ENCODE measurements around the gene RGS7. TPM values are rescaled to one million over a fixed set of nuclear protein-coding genes. Genes with fewer than 3 reads are reported as not detected.

The RGS7 gene
- total and polyA plus RNA-seq, 10 donors = 0.09 to 1.8 (median 0.72) TPM; not detected in 1

DNA sequence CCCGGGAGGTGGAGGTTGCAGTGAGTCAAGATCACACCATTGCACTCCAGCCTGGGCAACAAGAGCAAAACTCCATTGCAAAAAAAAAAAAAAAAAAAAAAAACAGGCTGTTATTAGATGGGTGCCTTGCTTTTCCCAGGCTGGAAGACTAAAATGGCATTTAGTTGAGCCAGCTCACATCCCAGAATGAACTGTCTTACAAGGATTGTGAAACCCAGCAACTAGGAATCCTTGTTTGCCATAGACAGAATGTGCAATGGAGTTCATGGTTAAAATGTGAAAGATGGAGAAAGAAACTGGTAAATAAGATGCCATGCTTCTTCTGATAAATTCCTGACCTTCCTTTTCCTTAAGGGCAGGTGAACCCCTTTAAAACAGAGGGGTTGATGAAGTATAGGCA, 529.2 kb downstream of the RGS7 start:
- 83 to 96% (median 89%) methylated on average over 1 of the region's 1 CpG for WGBS, 5 donors
- Histone ChIP-seq H3K9me3 (peaks cover 0 to 7% (median 0%) of the 10 kb centered on the region in 8 donors), H3K27me3 (replicated peaks in 1 of 7) (no peaks in the 10 kb centered on the region), H3K27ac (no peak overlapping the region), H3K4me1 (no peaks in the 10 kb centered on the region), H3K36me3 (no peaks in the 10 kb centered on the region), H3K4me3 (no peak overlapping the region)
- intact Hi-C loops (cut with DNase I; ENCODE audit: low total_unique reads) = no loop called here
- DNase-seq = no peak
- TF ChIP-seq POLR2AphosphoS5 (IDR thresholded peaks at IDR 0.05) = no peak
- no peak for TF ChIP-seq POLR2A (IDR thresholded peaks at IDR 0.05)
- TF ChIP-seq, protein P1, sequence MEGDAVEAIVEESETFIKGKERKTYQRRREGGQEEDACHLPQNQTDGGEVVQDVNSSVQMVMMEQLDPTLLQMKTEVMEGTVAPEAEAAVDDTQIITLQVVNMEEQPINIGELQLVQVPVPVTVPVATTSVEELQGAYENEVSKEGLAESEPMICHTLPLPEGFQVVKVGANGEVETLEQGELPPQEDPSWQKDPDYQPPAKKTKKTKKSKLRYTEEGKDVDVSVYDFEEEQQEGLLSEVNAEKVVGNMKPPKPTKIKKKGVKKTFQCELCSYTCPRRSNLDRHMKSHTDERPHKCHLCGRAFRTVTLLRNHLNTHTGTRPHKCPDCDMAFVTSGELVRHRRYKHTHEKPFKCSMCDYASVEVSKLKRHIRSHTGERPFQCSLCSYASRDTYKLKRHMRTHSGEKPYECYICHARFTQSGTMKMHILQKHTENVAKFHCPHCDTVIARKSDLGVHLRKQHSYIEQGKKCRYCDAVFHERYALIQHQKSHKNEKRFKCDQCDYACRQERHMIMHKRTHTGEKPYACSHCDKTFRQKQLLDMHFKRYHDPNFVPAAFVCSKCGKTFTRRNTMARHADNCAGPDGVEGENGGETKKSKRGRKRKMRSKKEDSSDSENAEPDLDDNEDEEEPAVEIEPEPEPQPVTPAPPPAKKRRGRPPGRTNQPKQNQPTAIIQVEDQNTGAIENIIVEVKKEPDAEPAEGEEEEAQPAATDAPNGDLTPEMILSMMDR (IDR thresholded peaks at IDR 0.05 in 8 of 11, conservative IDR thresholded peaks at IDR 0.05 in 3 of 11) = no peak

DNA sequence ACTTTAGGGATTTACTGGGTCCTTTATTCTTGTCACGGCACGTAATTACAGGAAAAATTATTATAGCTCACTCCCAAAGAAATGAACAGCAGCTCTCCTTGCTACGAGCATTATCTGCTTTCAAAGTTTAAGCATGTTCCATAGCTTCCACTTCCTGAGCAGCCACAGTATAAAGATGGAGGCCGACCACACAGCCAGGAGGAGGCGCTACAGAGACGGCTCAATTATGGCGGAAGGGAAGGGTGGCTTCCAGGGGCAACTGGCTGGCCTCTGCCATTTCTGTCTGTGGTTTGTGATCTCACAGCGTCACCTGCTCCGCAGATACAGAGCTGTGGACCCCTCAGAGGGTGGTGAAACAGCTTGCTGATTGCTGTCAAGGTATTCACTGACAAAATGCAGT, 532.8 kb downstream of the RGS7 start:
- DNase-seq = no peak
- H3K4me1 ChIP-seq = no peaks in the 10 kb centered on the region
- intact Hi-C loops (cut with DNase I; ENCODE audit: low total_unique reads) = no loop called here
- H3K4me3 ChIP-seq = no peak overlapping the region
- 71 to 80% (median 78%) methylated on average over 7 to 9 of the region's 9 CpGs for WGBS, 5 donors
- TF ChIP-seq POLR2AphosphoS5 (IDR thresholded peaks at IDR 0.05) = no peak
- TF ChIP-seq POLR2A (IDR thresholded peaks at IDR 0.05) = no peak
- TF ChIP-seq, protein P1 (IDR thresholded peaks at IDR 0.05 in 8 of 11, conservative IDR thresholded peaks at IDR 0.05 in 3 of 11) = no peak
- no peaks in the 10 kb centered on the region for H3K27me3 ChIP-seq (replicated peaks in 1 of 7)
- H3K27ac ChIP-seq = no peak overlapping the region
- H3K9me3 ChIP-seq = peaks cover 0 to 19% (median 3%) of the 10 kb centered on the region in 8 donors
- H3K36me3 ChIP-seq = no peaks in the 10 kb centered on the region

DNA sequence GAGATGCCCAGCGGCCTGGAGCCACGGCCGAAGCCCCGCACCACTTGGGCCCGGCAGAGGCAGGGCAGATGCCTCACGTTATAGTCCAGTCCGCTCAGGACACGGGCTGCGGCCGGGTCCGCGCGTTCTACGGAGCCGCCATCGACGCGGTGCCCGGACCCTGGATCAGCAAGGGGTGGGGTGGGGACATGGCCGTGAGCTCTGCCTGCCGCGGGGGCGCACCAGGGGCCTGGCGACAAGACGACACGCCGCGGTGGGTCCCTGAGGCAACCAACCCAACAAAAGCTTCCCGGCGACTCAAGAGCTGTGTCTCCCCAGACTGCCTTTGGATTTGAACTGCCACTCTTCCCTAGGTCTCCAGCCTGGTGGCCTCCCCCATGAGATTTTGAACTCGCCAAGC, 533.6 kb downstream of the RGS7 start:
- TF ChIP-seq, protein P1 (IDR thresholded peaks at IDR 0.05 in 8 of 11, conservative IDR thresholded peaks at IDR 0.05 in 3 of 11) = no peak
- TF ChIP-seq POLR2A (IDR thresholded peaks at IDR 0.05) (no peak), POLR2AphosphoS5 (IDR thresholded peaks at IDR 0.05) (no peak)
- 89 to 98% (median 93%) methylated on average over 7 to 31 of the region's 31 CpGs for WGBS, 5 donors
- Histone ChIP-seq H3K4me1 (no peaks in the 10 kb centered on the region), H3K36me3 (no peaks in the 10 kb centered on the region), H3K27me3 (replicated peaks in 1 of 7) (no peaks in the 10 kb centered on the region), H3K9me3 (peaks cover 0 to 20% (median 3%) of the 10 kb centered on the region in 8 donors), H3K4me3 (no peak overlapping the region), H3K27ac (no peak overlapping the region)
- intact Hi-C loops (cut with DNase I; ENCODE audit: low total_unique reads) = no loop called here
- DNase-seq = no peak

DNA sequence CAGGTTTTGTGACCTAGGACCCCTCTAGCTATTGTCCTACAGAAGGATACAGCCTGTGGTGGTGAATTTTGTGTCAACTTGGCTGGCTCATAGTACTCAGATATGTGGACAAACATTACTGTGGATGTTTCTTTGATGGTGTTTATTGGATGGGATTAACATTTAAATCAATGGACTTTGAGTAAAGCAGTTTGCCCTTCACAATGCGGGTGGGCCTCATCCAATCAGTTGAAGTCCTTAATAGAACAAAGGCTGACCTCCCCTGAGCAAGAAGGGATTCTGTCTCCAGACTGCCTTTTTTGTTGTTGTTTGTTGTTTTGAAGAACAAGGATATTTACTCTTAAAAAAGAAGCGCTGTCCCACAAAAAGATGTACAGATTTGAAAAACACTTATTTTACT, 535.1 kb downstream of the RGS7 start:
- Histone ChIP-seq H3K27ac (no peak overlapping the region), H3K4me1 (no peaks in the 10 kb centered on the region), H3K4me3 (no peak overlapping the region), H3K27me3 (replicated peaks in 1 of 7) (no peaks in the 10 kb centered on the region), H3K36me3 (no peaks in the 10 kb centered on the region), H3K9me3 (peaks cover 0 to 20% (median 3%) of the 10 kb centered on the region in 8 donors)
- intact Hi-C loops (cut with DNase I; ENCODE audit: low total_unique reads) = no loop called here
- DNase-seq = no peak
- TF ChIP-seq, protein P1 (IDR thresholded peaks at IDR 0.05 in 8 of 11, conservative IDR thresholded peaks at IDR 0.05 in 3 of 11) = no peak
- TF ChIP-seq POLR2A (IDR thresholded peaks at IDR 0.05) = no peak
- TF ChIP-seq POLR2AphosphoS5 (IDR thresholded peaks at IDR 0.05) = no peak
- WGBS, 5 donors = 90 to 96% (median 93%) methylated on average over 2 of the region's 2 CpGs
